GM19468 (cell line): ENCODE results near the gene GLB1L3.

ENCODE experiments used
- ATAC-seq: cut with Tn5 transposase; IDR thresholded peaks from one replicate; pipeline ENCODE4 v1.9.1; 2021; ENCODE audit warnings: mild to moderate bottlenecking, moderate library complexity, moderate number of reproducible peaks; ENCODE audit not compliant: unreplicated experiment; ENCODE audit errors: extremely low read depth

GLB1L3 gene, protein sequence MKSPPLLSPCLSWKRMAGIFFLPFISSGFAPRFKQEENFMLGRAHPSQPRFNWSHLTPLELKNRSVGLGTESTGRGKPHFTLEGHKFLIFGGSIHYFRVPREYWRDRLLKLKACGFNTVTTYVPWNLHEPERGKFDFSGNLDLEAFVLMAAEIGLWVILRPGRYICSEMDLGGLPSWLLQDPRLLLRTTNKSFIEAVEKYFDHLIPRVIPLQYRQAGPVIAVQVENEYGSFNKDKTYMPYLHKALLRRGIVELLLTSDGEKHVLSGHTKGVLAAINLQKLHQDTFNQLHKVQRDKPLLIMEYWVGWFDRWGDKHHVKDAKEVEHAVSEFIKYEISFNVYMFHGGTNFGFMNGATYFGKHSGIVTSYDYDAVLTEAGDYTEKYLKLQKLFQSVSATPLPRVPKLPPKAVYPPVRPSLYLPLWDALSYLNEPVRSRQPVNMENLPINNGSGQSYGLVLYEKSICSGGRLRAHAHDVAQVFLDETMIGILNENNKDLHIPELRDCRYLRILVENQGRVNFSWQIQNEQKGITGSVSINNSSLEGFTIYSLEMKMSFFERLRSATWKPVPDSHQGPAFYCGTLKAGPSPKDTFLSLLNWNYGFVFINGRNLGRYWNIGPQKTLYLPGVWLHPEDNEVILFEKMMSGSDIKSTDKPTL

GRCh38 chr11:134275534-134276395, at the start of gene GLB1L3:
GLB1L3 (plus strand) TSS chr11:134276379; CDS start chr11:134276741, 362 bp downstream.
- peak; percentile 47 for ATAC-seq

DNA sequence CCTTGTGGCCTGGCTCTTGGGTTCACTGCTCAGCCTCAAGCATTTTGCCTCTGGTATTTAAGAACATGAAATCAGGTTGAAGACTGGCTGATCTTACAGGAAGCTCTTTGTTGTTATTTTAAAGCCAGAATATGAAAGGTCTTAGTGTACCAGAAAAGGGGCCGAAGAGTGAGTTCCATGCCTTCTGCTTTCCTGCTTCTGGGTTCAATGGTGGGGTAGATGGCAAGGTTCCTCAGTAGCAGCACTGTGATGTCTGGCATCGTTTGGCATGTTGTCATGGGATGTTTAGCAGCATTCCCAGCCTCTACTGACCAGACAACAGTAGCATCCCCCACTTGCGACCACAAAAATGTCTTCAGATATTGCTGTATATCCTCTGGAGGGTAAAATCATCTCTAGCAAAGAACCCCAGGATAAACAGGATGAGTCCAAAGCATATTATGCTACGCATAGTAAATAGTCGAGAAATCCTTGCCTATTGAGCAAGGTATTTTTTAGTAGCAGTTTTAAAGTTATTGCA, 49.3 kb upstream of the GLB1L3 start:
- ATAC-seq, result no peak

GRCh38 chr11:134228625-134229024, 47.6 kb upstream of the GLB1L3 start:
- ATAC-seq, result peak; percentile 27

DNA sequence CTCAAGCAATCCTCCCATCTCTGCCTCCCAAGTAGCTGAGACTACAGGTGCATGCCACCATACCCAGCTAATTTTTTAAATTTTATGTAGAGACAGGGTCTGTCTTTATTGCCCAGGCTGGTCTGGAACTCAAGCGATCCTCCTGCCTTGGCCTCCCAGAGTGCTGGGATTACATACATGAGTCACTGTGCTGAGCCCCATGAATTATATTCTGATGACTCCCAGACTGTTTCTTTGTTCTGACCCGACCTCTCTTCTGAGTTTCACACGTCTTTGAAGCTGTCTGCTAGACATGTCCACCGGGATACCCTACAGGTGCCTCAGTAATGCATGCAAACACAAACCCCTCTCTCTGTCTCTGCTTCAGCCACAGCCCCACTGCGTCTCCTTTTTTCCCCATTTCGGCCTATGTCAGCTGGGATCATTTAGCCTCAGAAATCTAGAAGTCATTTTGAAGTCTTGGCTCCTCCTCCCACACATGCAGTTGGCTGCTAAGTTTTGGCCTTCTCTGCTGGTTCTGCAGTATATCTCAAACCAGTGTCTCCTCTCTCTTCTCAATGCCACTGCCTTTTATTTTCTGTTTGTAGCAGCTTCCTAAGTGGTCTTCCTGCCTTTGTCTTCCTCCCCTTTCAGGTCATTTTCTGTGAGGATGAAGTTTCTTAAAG, 46.9 kb upstream of the GLB1L3 start:
- ATAC-seq, result no peak

- no peak for ATAC-seq
These were observed 45.8 kb upstream of the GLB1L3 start for GRCh38 chr11:134230339-134230738.

DNA sequence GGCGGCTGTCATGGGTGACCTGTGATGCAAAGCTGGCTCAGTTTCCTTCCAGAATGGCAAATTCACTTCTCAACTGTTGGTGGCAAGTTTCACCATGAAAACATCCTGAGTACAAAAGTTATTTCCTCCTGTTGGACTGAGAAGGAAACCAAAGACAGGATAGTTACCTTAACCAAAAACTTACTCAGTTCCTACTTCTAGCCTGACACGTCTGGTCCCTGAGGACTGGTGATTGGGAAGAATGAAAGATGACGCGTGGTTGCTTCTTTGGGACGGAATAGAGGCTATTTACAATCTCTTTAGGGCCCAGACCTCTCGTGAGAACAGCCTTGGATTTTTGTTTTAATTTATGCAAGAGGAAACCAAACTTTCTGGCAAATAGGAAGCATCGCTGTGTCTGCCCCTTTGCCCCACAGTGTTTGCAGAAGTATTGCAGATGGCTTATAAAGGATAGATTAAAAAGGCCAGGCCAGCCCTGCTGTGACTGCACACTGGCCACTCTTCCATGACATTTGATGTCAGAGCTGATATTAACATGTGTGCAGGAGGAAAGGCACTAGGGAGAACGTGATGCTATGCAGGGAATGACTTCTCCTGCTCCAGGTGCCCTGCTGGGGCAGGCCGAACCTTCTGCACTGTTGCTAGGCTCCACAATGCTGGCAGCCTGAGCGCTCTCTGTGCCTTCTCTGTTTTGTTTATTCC, 44.1 kb upstream of the GLB1L3 start:
- ATAC-seq, result no peak

- no peak for ATAC-seq
These were observed 42.4 kb upstream of the GLB1L3 start for GRCh38 chr11:134233729-134234179.

DNA sequence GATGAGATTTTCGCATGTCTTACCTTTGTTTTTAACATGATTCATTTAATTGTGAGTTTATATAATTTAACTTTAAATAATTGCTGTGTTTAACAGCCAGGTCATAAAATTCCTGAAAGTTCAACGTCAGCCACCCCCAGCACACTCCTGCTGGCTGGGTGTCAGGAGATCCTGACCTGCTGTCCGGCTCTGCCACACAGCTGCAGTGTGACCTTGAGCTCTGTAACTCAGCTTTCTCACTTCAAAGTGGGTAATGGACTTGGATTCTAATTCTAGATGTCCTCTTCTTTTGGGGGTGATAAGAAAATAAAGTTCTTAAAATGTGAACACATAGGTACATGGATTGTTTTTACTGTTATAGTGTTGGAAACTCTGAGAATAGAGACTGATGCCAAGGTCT, 40.8 kb upstream of the GLB1L3 start:
- ATAC-seq, result no peak

DNA sequence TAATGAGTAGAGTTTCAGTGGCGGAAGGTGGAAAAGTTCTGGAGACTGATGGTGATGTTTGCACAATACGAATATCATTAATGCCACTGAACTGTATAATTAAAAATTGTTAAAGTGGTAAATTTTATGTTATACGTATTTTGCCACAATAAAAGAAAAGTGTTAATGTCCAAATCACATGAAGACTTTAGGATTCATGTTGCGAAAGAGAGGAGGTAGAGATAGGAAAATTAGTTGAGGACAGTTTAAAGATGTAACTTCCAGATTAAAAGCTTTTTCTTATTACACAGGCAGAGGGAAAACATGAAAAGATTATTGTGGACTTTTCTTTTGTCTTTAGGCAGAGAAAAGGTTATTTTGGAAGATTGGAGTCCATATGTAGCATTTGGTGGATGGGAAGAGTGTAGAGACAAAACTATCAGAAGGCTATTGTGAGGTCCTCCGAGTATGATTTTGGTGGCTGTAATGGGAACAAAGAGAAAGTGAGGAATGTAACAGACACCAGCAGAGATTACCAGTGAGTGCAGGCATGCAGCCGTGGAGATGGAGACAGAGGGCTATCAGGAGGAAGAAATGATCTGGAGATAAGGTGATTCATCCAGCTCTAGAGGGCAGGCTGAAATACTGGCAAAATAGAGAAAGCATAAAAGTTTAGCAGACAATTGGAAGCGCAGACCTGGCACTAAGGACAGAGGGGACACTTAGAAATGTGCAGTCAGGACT, 39.2 kb upstream of the GLB1L3 start:
- no peak for ATAC-seq

- ATAC-seq, result no peak
These were observed 38.6 kb upstream of the GLB1L3 start for GRCh38 chr11:134237557-134237922.

- no peak for ATAC-seq
These were observed 37.2 kb upstream of the GLB1L3 start for GRCh38 chr11:134238956-134239355.

DNA sequence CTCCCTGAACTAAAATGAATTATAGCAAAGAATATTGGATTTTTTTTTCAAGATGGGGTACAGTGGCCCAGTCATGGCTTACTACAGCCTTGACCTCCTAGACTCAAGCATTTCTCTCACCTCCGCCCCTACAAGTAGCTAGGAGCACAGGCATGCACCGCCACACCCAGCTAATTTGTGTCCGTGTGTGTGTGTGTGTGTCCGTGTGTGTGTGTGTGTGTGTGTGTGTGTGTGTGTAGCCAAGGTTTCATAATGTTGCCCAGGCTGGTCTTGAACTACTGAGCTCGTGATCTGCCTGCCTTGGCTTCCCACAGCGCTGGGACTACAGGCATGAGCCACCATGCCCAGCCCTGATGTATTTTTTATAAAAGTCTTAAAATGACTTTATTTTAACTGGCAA, 35.6 kb upstream of the GLB1L3 start:
- ATAC-seq, result no peak

- no peak for ATAC-seq
These were observed 33.8 kb upstream of the GLB1L3 start for GRCh38 chr11:134242376-134242775.

- no peak for ATAC-seq
These were observed 32.3 kb upstream of the GLB1L3 start for GRCh38 chr11:134243913-134244312.

DNA sequence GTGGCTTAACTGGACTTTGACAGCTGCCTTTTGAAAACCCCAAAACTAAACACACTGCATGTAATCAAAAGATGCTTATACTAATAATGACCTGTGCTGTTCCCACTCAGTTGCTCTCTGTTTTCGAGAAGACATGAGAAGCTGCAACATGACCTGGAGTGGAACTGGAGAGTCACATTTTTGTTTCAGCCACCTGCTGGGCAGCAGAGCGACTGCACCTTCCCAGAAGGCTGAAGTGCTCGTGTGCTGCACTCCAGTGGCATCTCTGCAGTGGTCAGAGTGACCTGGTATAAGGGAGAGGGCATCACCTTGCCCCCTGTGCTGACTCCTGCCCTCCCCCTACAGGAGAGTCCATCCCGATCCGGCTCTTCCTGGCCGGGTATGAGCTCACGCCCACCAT, 31.6 kb upstream of the GLB1L3 start:
- peak; percentile 81 for ATAC-seq

GRCh38 chr11:134245434-134245833, 30.7 kb upstream of the GLB1L3 start:
- no peak for ATAC-seq

DNA sequence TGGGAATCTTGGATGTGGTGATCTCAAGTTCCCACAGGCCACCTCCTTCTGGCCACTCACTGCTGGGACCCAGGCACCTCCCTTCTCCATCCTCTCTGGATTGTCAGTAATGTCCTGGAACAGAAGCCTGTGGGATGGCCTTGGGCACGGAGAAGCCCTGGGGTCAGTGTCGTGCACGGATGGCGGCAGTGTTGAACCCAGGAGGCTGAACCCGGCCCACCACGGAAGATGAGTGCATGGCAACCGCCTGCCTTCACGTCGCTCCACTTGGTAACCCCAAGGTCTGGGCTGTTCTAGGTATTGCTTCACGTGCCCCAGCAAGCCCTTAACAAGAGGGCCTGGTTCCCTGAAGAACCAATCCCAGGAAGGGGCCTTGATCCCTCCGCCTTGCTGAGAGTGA, 30.1 kb upstream of the GLB1L3 start:
- ATAC-seq, result no peak

DNA sequence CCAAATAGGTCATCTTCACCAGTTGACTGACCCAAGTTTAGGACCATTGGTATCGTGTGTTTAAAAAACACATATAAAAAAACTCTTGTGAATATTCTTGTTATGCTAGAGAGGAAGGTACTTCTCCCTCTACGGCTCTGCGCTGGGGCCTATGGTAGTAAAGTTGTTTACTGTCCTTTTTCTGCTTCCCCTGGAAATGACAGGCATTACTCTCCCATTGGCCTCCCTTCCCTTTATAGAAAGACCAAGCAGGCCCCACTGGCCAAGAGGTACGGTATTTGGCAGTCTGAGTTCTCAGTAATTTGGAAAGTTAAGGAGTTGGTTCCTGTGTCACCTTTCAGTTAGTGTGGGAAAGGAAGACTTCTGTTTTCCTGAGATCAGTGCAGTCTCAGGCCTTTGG, 29.5 kb upstream of the GLB1L3 start:
- ATAC-seq, result no peak
